Uterus (tissue), 2 donors: ENCODE results near the gene PLXNA2.

Source experiments
- CTCF ChIP-seq, 4 experiments: fragments of 200-600 bp in 2 of 4; fragments of 450-650 bp in 2 of 4; sonication (generic) in 2 of 4; IDR thresholded peaks; one replicate each; pipeline ENCODE4 v1.5.1; 2016 to 2019; ENCODE audit warnings: antibody characterized with exemption in 4 of 4, mild to moderate bottlenecking in 2 of 4, moderate library complexity in 1 of 4
- POLR2A ChIP-seq, 2 donors: fragments of 450-650 bp; IDR thresholded peaks; one replicate each; pipeline ENCODE4 v1.6.1; 2016; ENCODE audit warnings: antibody characterized with exemption in 2 of 2, mild to moderate bottlenecking in 1 of 2, moderate library complexity in 1 of 2

GRCh38 chr1:208239473-208240381 is 4.5 kb downstream of the PLXNA2 start:
- no peak for TF ChIP-seq CTCF (IDR thresholded peaks at IDR 0.05)
- TF ChIP-seq POLR2A (IDR thresholded peaks at IDR 0.05) = no peak
